Pons (tissue), 1 donor: ENCODE results near the gene DNAH8.
A peak's percentile ranks its signal among the peaks of the same experiment; 100 is the strongest.
"Not testable (repeated sequence)": the region's sequence is repeated elsewhere in the genome, so short reads cannot be mapped to it uniquely, and the experiment has no call there.

Experiments
- DNase-seq: peaks from one replicate; pipeline ENCODE4 v3.0.0-alpha.2; 2016; ENCODE audit warnings: low spot score

The DNAH8 gene

GRCh38 chr6:38699702-38700101, 15.4 kb upstream of the DNAH8 start:
- not testable (repeated sequence) for DNase-seq

GRCh38 chr6:38701551-38701950, 13.6 kb upstream of the DNAH8 start:
- no peak for DNase-seq

DNA sequence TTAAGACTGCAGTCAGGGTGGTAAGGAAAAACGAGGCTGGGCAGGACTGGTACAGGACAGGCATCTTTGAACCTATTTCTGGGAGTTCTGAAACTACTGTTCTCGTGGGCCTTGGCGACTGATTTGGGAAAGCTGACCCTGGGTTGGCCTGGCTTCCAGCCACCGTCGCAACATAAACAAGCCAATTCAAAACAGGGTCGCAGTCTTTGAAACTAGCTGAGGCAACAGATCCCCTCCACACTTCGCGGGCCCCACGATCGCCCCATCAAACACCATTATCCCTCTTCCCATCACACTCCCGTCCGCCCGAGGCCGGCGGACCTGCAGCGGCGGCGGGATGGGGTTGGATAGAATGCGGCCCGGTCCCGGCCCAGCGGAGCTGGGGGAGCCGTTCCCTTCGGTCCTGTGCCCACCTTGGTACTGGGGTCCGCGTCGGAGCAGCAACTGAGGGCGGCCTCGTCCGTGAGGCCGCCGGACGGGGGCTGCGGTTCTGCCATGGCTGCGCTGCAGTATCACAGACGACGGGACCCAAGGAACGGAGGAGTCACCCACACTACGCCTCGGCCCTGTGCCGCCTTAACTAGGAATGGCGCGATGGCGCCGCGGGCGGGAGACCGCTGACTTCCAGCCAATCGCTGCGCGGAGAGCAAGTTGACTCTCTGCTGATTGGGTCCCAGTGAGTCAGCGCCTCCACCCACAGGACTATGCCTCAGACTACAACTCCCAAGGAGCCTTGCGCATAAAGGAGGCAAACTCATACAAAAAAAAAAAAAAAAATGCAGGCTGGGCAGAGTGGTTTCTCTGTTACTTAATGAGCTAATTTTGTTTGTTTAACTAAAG, 12.3 kb upstream of the DNAH8 start, which contains the start of gene GLO1:
Gene GLO1, minus strand, starts transcription at position 588 of the 840 bp plus-strand sequence. Its CDS starts 91 bp downstream, at position 497.
- DNase-seq, result peak; percentile 99

DNA sequence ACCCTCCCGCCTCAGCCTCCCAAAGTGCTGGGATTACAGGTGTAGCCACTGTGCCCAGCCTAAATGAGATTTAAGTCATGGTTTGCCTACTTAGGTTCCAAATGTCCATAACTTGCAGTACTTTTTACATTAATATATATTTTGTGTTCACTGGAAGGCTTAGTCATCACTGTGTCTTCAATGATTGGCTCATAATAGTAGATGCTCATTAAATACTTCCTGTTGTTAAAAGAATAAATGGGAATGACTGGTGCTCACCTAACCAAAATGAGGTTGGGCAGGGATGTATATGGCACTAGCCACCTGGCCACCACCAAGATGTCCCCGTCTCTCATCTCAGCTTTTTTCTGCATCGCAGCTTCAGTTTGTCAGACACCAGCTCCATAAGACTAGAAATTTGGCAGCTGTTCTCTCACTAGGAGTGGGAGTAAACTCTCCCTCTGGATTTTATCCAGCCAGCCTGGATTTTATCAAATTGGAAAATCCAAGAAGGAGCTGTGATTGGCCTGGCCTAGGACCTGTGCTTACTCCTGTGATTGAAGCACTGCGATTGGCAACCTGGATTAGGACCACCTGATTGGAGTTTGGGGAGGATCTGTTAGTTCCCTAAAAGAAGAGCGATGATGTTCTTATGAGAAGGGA, 11.0 kb upstream of the DNAH8 start:
- DNase-seq, result no peak

GRCh38 chr6:38705924-38706323, 9.2 kb upstream of the DNAH8 start:
- DNase-seq, result no peak

GRCh38 chr6:38708496-38708895, 6.6 kb upstream of the DNAH8 start:
- DNase-seq, result no peak

GRCh38 chr6:38713812-38714211, 1.3 kb upstream of the DNAH8 start:
- no peak for DNase-seq

GRCh38 chr6:38714239-38715015, 684 bp upstream of the DNAH8 start:
- DNase-seq, result no peak

- no peak for DNase-seq
These were observed 1.7 kb downstream of the DNAH8 start for GRCh38 chr6:38716825-38717224.

DNA sequence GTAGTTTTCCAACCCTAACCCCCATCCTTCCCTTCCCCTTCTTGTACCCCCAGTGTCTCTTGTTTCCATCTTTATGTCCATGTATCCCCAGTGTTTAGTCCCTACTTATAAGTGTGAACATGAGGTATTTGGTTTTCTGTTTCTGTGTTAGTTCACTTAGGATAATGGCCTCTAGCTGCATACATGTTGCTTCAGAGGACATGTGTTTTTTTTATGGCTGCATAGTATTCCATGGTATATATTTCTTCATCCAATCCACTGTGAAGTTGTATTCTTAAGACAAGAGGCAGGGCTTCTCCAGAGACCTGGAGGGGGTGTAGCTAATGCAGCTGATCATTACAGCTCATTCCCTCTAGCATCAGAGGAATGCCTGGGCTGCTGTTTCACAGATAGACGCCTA, 4.2 kb downstream of the DNAH8 start:
- DNase-seq, result no peak

DNA sequence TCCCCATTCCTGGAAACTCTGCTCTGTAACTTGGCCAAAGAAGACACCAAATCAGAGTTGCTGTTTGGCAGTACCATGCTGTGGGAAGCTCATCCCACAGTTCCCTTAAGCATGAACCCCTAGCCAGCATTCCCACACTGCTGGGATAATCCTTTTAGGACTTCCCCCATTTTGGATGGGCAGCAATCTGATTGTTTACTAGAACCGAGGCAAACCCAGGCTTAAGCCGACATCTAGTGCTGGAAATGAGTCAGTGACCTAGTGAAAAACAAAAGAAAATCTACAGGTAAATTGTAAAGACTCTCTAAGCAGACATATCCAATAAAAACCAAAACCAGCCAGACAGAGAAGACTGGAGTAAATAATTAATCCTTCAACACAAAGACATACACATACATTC, 5.2 kb downstream of the DNAH8 start:
- no peak for DNase-seq

GRCh38 chr6:38722038-38722437, 6.9 kb downstream of the DNAH8 start:
- DNase-seq, result no peak

GRCh38 chr6:38722727-38723334, 7.7 kb downstream of the DNAH8 start:
- no peak for DNase-seq

- DNase-seq, result no peak
These were observed 8.7 kb downstream of the DNAH8 start for GRCh38 chr6:38723783-38724182.

GRCh38 chr6:38724343-38724742, 9.2 kb downstream of the DNAH8 start:
- no peak for DNase-seq

DNA sequence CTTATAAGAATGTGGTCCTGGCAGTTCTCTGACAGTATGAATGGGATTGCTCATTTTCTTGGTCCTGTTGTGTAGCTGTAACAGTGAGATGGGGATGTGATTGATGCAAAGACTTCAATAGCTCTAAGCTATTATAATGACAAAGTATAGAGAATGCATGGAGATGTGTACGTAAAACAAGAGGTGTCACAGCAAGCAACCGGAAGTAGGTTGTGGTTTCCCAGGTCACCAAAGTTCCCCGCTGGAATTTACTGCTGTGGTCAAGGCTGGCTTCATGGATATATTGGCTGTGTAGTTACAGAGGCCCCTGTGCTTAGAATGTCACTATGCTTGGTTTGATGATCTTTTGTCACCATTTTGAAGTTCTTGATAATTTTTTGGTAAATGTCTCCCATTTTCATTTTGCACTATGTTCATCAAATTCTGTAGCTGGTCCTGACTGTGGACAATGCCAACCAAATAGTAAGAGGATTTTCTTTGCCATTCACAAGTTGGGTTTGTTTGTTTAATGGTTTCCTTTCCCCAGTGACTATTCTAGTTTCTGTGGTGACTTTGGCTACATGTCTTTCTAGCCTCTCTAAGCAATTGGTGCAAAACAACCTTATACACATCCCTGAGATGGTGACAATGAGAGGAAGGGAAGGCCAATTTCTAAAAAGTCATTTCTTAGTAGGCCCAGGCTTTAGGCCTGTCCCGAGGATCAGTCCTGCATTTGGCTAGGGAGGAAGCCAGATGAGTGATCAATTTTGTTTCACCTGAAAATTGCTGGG, 10.5 kb downstream of the DNAH8 start:
- no peak for DNase-seq

- DNase-seq, result no peak
These were observed 13.1 kb downstream of the DNAH8 start for GRCh38 chr6:38728203-38728602.

DNA sequence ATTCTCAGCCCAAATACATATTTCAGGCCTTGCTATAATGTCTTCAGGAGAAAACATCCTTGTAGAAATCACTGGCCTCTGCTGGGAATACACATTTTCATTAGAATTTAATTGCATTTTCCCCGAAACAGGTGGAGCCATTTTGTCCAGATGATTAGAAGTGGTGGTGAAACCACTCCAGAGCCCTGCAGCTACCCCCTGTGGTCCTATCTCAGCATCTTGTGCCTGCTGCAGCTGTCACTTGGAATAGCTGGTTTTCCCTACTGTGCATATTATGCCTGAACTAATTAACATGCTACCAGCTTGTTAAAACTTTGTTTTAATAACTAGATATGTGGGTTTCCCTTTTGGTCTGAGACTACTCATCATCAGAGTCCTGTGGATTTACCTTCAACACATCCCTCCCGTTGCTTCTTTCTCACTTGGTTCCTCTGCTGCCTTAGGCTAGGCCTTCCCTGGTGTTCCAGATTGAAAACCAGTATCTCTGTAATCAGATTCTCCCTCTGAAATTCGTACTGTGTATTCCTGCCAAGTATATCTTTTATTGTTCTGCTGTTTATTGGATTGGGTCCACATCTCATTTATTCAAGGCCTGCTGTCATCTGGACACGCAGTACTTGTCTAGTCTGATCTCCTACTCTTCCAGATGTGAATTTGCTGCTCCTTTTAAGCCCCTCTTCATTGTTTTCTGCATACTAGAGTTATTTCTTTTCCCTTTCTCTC, 15.2 kb downstream of the DNAH8 start:
- DNase-seq, result no peak

- no peak for DNase-seq
These were observed 21.8 kb downstream of the DNAH8 start for GRCh38 chr6:38736951-38737350.

- DNase-seq, result no peak
These were observed 23.1 kb downstream of the DNAH8 start for GRCh38 chr6:38738261-38738660.

DNA sequence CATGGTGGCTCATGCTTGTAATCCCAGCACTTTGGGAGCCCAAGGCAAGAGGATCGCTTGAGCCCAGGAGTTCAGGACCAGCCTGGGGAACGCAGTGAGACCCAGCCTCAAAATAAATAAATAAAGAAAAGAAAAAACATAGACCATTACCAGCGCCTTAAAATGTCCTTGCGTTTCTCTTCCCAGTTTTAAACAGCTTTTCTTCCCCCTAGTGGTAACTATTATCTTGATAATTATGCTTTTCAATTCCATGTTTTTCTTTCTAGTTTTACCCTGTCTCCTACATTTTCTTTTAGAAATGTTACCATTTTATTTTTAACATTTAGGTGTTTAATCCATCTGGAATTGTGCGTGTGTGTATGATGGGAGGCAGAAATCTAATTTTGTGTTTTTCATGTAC, 24.4 kb downstream of the DNAH8 start:
- no peak for DNase-seq
